Mesenchymal stem cell (in vitro differentiated cells and primary cell): ENCODE data around the gene HTT. TPM values are rescaled to one million over a fixed set of nuclear protein-coding genes. Genes with fewer than 3 reads are reported as not detected.
A peak's percentile ranks its signal among the peaks of the same experiment; 100 is the strongest.

ENCODE experiments used
- DNase-seq: peaks from one replicate; pipeline ENCODE4 v3.0.0-alpha.2; 2013
- H2AFZ ChIP-seq: one replicate; pipeline ENCODE4 v1.6.1; 2013; ENCODE audit warnings: low read depth, mild to moderate bottlenecking, control low read depth, inconsistent platforms, low read length, moderate library complexity
- H2AK5ac ChIP-seq: 2 replicates; pipeline ENCODE4 v1.6.1; 2013; ENCODE audit warnings: low read length, moderate library complexity, mild to moderate bottlenecking, inconsistent platforms; ENCODE audit not compliant: severe bottlenecking
- H2BK120ac ChIP-seq: one replicate; pipeline ENCODE4 v1.6.1; 2013; ENCODE audit warnings: low read depth, mild to moderate bottlenecking, inconsistent platforms, low read length, moderate library complexity
- H2BK12ac ChIP-seq, 2 experiments: one replicate each; pipeline ENCODE4 v1.6.1; 2013; ENCODE audit warnings: inconsistent platforms in 2 of 2, low read length in 2 of 2, mild to moderate bottlenecking in 2 of 2, moderate library complexity in 2 of 2, control low read depth in 1 of 2
- H2BK15ac ChIP-seq: one replicate; pipeline ENCODE4 v1.6.1; 2013; ENCODE audit warnings: mild to moderate bottlenecking, low read depth, inconsistent platforms; ENCODE audit not compliant: poor library complexity, severe bottlenecking
- H2BK5ac ChIP-seq: 2 replicates; pipeline ENCODE4 v1.6.1; 2013; ENCODE audit warnings: low read depth, mild to moderate bottlenecking, low read length, control low read depth, inconsistent platforms; ENCODE audit not compliant: poor library complexity, severe bottlenecking
- H3K14ac ChIP-seq, 2 experiments: one replicate each; pipeline ENCODE4 v1.6.1; 2013; ENCODE audit warnings: inconsistent platforms in 2 of 2, low read length in 2 of 2, control low read depth in 1 of 2, mild to moderate bottlenecking in 1 of 2, moderate library complexity in 1 of 2
- H3K18ac ChIP-seq, 2 experiments: one replicate each; pipeline ENCODE4 v1.6.1; 2013; ENCODE audit warnings: inconsistent platforms in 2 of 2, low read length in 2 of 2, control low read depth in 1 of 2, low read depth in 1 of 2, mild to moderate bottlenecking in 1 of 2
- H3K23ac ChIP-seq, 2 experiments: one replicate each; pipeline ENCODE4 v1.6.1; 2013; ENCODE audit warnings: inconsistent platforms in 2 of 2, low read length in 2 of 2, mild to moderate bottlenecking in 2 of 2, moderate library complexity in 2 of 2, control low read depth in 1 of 2
- H3K27ac ChIP-seq: 2 replicates; pipeline ENCODE4 v1.5.1; 2013; ENCODE audit warnings: mild to moderate bottlenecking, moderate library complexity, low read length, control low read depth, inconsistent platforms; ENCODE audit not compliant: poor library complexity, severe bottlenecking
- H3K27me3 ChIP-seq, 2 experiments: 2 replicates each; pipeline versions ENCODE4 v1.6.1 to v1.7.0; 2013; ENCODE audit warnings: low read length in 2 of 2, mild to moderate bottlenecking in 2 of 2, moderate library complexity in 2 of 2, control low read depth in 1 of 2, inconsistent platforms in 1 of 2; ENCODE audit not compliant: control insufficient read depth in 1 of 2, insufficient read depth in 1 of 2
- H3K36me3 ChIP-seq, 2 experiments: 2 replicates each; pipeline versions ENCODE4 v1.6.1 to v1.7.0; 2013; ENCODE audit warnings: low read length in 2 of 2, control low read depth in 1 of 2, inconsistent platforms in 1 of 2, low read depth in 1 of 2, mild to moderate bottlenecking in 1 of 2; ENCODE audit not compliant: insufficient read depth in 2 of 2, control insufficient read depth in 1 of 2
- H3K4ac ChIP-seq, 2 experiments: one replicate each; pipeline ENCODE4 v1.6.1; 2013; ENCODE audit warnings: inconsistent platforms in 2 of 2, low read length in 2 of 2, mild to moderate bottlenecking in 2 of 2, moderate library complexity in 2 of 2, control low read depth in 1 of 2, low read depth in 1 of 2
- H3K4me1 ChIP-seq: 2 replicates; pipeline ENCODE4 v1.6.1; 2013; ENCODE audit warnings: low read depth, low read length, control low read depth; ENCODE audit not compliant: control insufficient read depth, insufficient read depth
- H3K4me2 ChIP-seq: 2 replicates; pipeline ENCODE4 v1.6.1; 2013; ENCODE audit warnings: low read length, mild to moderate bottlenecking, inconsistent platforms; ENCODE audit not compliant: poor library complexity, severe bottlenecking
- H3K4me3 ChIP-seq, 2 experiments: 2 replicates each; pipeline versions ENCODE4 v1.5.1 to v1.7.0; 2013; ENCODE audit warnings: low read length in 2 of 2, mild to moderate bottlenecking in 2 of 2, control low read depth in 1 of 2, low read depth in 1 of 2; ENCODE audit not compliant: insufficient read depth in 1 of 2
- H3K79me1 ChIP-seq: replicated peaks from 2 replicates; pipeline ENCODE4 v1.6.1; 2013; ENCODE audit warnings: mild to moderate bottlenecking, control low read depth, low read length, inconsistent platforms; ENCODE audit not compliant: poor library complexity, severe bottlenecking
- H3K9ac ChIP-seq: 2 replicates; pipeline ENCODE4 v1.7.0; 2013; ENCODE audit warnings: mild to moderate bottlenecking, low read length, moderate library complexity
- H3K9me3 ChIP-seq: 2 replicates; pipeline ENCODE4 v1.7.0; 2013; ENCODE audit warnings: mild to moderate bottlenecking, low read length; ENCODE audit not compliant: control insufficient read depth
- H4K8ac ChIP-seq: one replicate; pipeline ENCODE4 v1.6.1; 2013; ENCODE audit warnings: inconsistent platforms, mild to moderate bottlenecking, low read length, moderate library complexity
- H4K91ac ChIP-seq: one replicate; pipeline ENCODE4 v1.6.1; 2013; ENCODE audit warnings: mild to moderate bottlenecking, low read length, inconsistent platforms
- WGBS: methylation state at CpG from one replicate; pipeline ENCODE4 v1.1.7; 2013; ENCODE audit warnings: mixed read lengths; 5-methylcytosine and 5-hydroxymethylcytosine counted together
- small RNA-seq: library from polyadenylated mRNA; stranded (forward); fragments of <200 nt; extraction: miRNeasy Mini kit (QIAGEN cat#:217004); gene quantifications from one replicate; pipeline ENCODE3, GENCODE V24; 2013; ENCODE audit warnings: low read depth

Gene HTT

GRCh38 chr4:3292571-3293400 lies 218.3 kb downstream of the HTT start, which contains the start of gene RGS12:
RGS12 (plus strand) TSS chr4:3293021; CDS start chr4:3316171, 23,150 bp downstream.
- H3K36me3 ChIP-seq: peaks cover 0 to 10% of the 10 kb centered on the region in 2 experiments
- H3K23ac ChIP-seq: peak within 1 kb of the TSS in 1 of 2 experiments; percentile 20
- peak within 1 kb of the TSS; percentile 9 for H4K91ac ChIP-seq
- peak within 1 kb of the TSS; percentile 85 for H3K4me2 ChIP-seq
- peaks cover 34% of the 10 kb centered on the region for H3K79me1 ChIP-seq
- peak within 1 kb of the TSS; percentile 35 for H2BK15ac ChIP-seq
- peak within 1 kb of the TSS; percentile 59 to 75 for H3K4ac ChIP-seq
- H3K27me3 ChIP-seq: peaks cover 0 to 15% of the 10 kb centered on the region in 2 experiments
- H2BK120ac ChIP-seq: peak within 1 kb of the TSS; percentile 71
- H3K9me3 ChIP-seq: peaks cover 6% of the 10 kb centered on the region
- DNase-seq: peak; percentile 94
- H3K9ac ChIP-seq: peak within 1 kb of the TSS; percentile 91
- H3K18ac ChIP-seq: peak within 1 kb of the TSS; percentile 81 to 92
- H2AK5ac ChIP-seq: peak within 1 kb of the TSS; percentile 26
- H2AFZ ChIP-seq: peak within 1 kb of the TSS; percentile 65
- H3K4me3 ChIP-seq: peak within 1 kb of the TSS; percentile 80 to 89
- peak within 1 kb of the TSS; percentile 46 for H4K8ac ChIP-seq
- 1% methylated on average over 47 of the region's 121 CpGs for WGBS
- H2BK12ac ChIP-seq: peak within 1 kb of the TSS; percentile 33 to 46
- peak within 1 kb of the TSS in 1 of 2 experiments; percentile 91 for H3K14ac ChIP-seq
- H3K27ac ChIP-seq: peak within 1 kb of the TSS; percentile 38
- peaks cover 24% of the 10 kb centered on the region for H3K4me1 ChIP-seq
- peak within 1 kb of the TSS; percentile 59 for H2BK5ac ChIP-seq

Small RNA genes lying within 50 kb of the gene (small RNA-seq; reads per million reads assigned to genes)
- gene RF02134: not detected
- not detected for gene RF02135
- not detected for gene RNU6-204P
